Measurements from ENCODE around the gene TARS2.

The TARS2 gene

GRCh38 chr1:150536836-150537731, 49.9 kb downstream of the TARS2 start:
- no peak overlapping the region for H3K9ac ChIP-seq
- no peak overlapping the region for H2AFZ ChIP-seq (ENCODE audit: low read depth)
- TF ChIP-seq CTCF (conservative IDR thresholded peaks at IDR 0.05; ENCODE audit: low read depth, low read length): no peak
- no peaks in the 10 kb centered on the region for H3K36me3 ChIP-seq (ENCODE audit: insufficient read depth)
- no peaks in the 10 kb centered on the region for H4K20me1 ChIP-seq (ENCODE audit: insufficient read depth)
- no peaks in the 10 kb centered on the region for H3K27me3 ChIP-seq (ENCODE audit: insufficient read depth, low read depth)
- no peak overlapping the region for H3K4me2 ChIP-seq
- H3K4me3 ChIP-seq (IDR thresholded peaks at IDR 0.05; ENCODE audit: insufficient read depth, low read depth, low read length): no peak overlapping the region
- no peaks in the 10 kb centered on the region for H3K79me2 ChIP-seq (ENCODE audit: insufficient read depth, low read depth)
- H3K27ac ChIP-seq: no peak overlapping the region
- H3K4me1 ChIP-seq (ENCODE audit: low read depth, poor library complexity, severe bottlenecking): peaks cover 5% of the 10 kb centered on the region

- Histone ChIP-seq H4K20me1 (ENCODE audit: insufficient read depth) (no peaks in the 10 kb centered on the region), H3K9ac (no peak overlapping the region), H3K79me2 (ENCODE audit: insufficient read depth, low read depth) (no peaks in the 10 kb centered on the region), H3K4me1 (ENCODE audit: low read depth, poor library complexity, severe bottlenecking) (peaks cover under 1% of the 10 kb centered on the region), H3K27me3 (ENCODE audit: insufficient read depth, low read depth) (no peaks in the 10 kb centered on the region), H3K36me3 (ENCODE audit: insufficient read depth) (no peaks in the 10 kb centered on the region), H3K27ac (no peak overlapping the region), H2AFZ (ENCODE audit: low read depth) (no peak overlapping the region), H3K4me3 (IDR thresholded peaks at IDR 0.05; ENCODE audit: insufficient read depth, low read depth, low read length) (no peak overlapping the region), H3K4me2 (no peak overlapping the region)
- no peak for TF ChIP-seq CTCF (conservative IDR thresholded peaks at IDR 0.05; ENCODE audit: low read depth, low read length)
Measured at GRCh38 chr1:150537732-150538684, 50.8 kb downstream of the TARS2 start.

- H3K79me2 ChIP-seq (ENCODE audit: insufficient read depth, low read depth): no peaks in the 10 kb centered on the region
- no peaks in the 10 kb centered on the region; the same call in 1 of the 2 replicates for H3K27me3 ChIP-seq (ENCODE audit: insufficient read depth, low read depth)
- no peak overlapping the region for H2AFZ ChIP-seq (ENCODE audit: low read depth)
- H3K27ac ChIP-seq: no peak overlapping the region
- H3K36me3 ChIP-seq (ENCODE audit: insufficient read depth): no peaks in the 10 kb centered on the region
- H3K9ac ChIP-seq: no peak overlapping the region
- H3K4me1 ChIP-seq (ENCODE audit: low read depth, poor library complexity, severe bottlenecking): peaks cover 11% of the 10 kb centered on the region
- H3K4me2 ChIP-seq: no peak overlapping the region
- H4K20me1 ChIP-seq (ENCODE audit: insufficient read depth): no peaks in the 10 kb centered on the region
- H3K4me3 ChIP-seq (IDR thresholded peaks at IDR 0.05; ENCODE audit: insufficient read depth, low read depth, low read length): no peak overlapping the region
- no peak for TF ChIP-seq CTCF (conservative IDR thresholded peaks at IDR 0.05; ENCODE audit: low read depth, low read length)
Measured at GRCh38 chr1:150543500-150544143, 56.4 kb downstream of the TARS2 start.

GRCh38 chr1:150544204-150544603, 57.0 kb downstream of the TARS2 start:
- Histone ChIP-seq H3K4me2 (no peak overlapping the region), H3K27me3 (ENCODE audit: insufficient read depth, low read depth) (no peaks in the 10 kb centered on the region; the same call in 1 of the 2 replicates), H3K4me3 (IDR thresholded peaks at IDR 0.05; ENCODE audit: insufficient read depth, low read depth, low read length) (no peak overlapping the region), H3K36me3 (ENCODE audit: insufficient read depth) (no peaks in the 10 kb centered on the region), H2AFZ (ENCODE audit: low read depth) (no peak overlapping the region), H3K27ac (no peak overlapping the region), H3K4me1 (ENCODE audit: low read depth, poor library complexity, severe bottlenecking) (peaks cover 12% of the 10 kb centered on the region), H4K20me1 (ENCODE audit: insufficient read depth) (no peaks in the 10 kb centered on the region), H3K9ac (no peak overlapping the region), H3K79me2 (ENCODE audit: insufficient read depth, low read depth) (no peaks in the 10 kb centered on the region)
- TF ChIP-seq CTCF (conservative IDR thresholded peaks at IDR 0.05; ENCODE audit: low read depth, low read length): no peak

Data from KMS-11 (cell line).